HG03378 (cell line): ENCODE measurements around the gene SLIT1.

Experiments
- ATAC-seq: cut with Tn5 transposase; IDR thresholded peaks from one replicate; pipeline ENCODE4 v1.9.1; 2021; ENCODE audit warnings: mild to moderate bottlenecking, moderate library complexity; ENCODE audit not compliant: unreplicated experiment

SLIT1 gene

GRCh38 chr10:97142834-97143233 lies 42.9 kb downstream of the SLIT1 start:
- ATAC-seq, result no peak

- no peak for ATAC-seq
Observed at GRCh38 chr10:97140902-97141745, 44.6 kb downstream of the SLIT1 start.

- no peak for ATAC-seq
Observed at GRCh38 chr10:97140049-97140846, 45.5 kb downstream of the SLIT1 start.

DNA sequence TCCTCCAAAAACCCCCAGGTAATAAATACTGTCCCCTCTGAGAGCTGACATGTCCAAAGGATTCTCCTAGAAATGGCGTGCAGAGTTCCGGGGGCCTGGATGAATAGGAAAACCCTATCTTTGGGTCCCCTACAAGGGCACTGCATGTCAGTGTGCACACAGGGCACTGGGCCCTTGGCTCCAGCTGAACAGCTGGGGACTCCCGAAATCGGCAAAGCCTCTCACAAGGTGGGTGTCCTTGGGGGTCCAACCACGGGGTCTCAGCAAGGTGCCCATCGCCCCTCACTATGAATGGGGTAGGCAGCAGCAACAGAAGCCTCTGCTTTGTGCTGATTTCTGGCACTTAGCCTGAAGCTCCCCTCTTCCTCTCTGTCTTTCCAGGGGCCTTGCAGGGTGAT lies 46.1 kb downstream of the SLIT1 start:
- no peak for ATAC-seq

- ATAC-seq, result no peak
Observed at GRCh38 chr10:97138846-97139245, 46.9 kb downstream of the SLIT1 start.

DNA sequence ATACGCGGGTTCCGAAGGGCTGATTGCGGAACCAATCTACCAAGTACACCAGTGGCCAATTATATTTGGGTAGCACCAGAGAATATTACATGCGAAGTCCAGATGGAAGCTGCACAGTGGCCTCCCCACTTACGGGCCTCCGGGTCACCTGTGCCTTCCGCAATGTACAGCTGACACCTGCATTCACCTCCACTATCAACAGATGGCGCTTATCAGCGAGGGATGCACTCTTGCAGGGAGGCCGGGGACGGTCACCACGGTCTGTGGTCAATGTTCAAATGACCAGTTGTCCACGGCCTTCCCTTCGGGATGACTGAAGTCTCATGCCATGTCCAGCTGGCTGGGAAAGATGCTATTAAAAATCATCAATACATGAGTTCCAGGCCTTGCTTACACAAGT lies 47.6 kb downstream of the SLIT1 start:
- no peak for ATAC-seq

- ATAC-seq, result no peak
Observed at GRCh38 chr10:97136756-97137155, 49.0 kb downstream of the SLIT1 start.

GRCh38 chr10:97135464-97135863 lies 50.3 kb downstream of the SLIT1 start:
- ATAC-seq, result no peak

- no peak for ATAC-seq
Observed at GRCh38 chr10:97134983-97135382, 50.8 kb downstream of the SLIT1 start.

DNA sequence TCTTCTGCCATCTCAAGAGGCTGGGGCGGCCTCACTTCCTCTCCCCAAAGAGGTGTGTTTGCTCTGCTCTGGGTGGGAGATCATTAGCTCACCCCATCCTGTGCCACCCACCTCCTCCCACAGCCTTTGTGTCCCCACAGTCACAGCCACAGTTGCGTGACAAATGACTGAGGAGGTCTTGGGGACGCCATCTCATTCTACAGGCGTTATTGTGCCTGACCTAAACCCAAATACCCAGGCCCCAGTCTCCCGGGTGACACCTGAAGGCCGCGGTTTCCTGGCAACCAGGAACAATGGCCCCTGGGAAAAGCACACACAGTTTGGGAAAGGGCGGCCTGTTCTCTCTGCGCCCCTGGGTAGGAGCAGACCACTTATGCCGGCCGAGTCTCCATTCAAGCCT lies 51.6 kb downstream of the SLIT1 start:
- no peak for ATAC-seq

DNA sequence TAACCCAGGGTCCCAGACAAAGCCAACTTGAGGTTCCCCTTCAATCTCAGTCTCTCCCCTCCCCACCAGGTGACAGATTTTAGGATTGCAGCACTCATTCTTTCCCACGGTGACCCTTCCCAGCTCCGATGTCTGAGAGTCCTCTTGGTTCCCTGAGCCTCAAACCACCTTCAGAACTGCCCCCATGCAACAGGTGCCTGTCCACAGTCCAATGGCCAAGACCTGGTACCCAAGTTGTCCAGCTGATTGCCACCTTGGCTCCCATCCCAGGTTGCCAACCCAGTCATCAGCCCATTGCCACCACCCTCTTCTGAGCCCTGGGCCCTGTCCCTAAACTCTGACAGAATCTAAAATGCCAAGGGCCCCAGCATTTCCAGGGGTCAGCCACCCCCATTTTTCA lies 53.5 kb downstream of the SLIT1 start:
- no peak for ATAC-seq

DNA sequence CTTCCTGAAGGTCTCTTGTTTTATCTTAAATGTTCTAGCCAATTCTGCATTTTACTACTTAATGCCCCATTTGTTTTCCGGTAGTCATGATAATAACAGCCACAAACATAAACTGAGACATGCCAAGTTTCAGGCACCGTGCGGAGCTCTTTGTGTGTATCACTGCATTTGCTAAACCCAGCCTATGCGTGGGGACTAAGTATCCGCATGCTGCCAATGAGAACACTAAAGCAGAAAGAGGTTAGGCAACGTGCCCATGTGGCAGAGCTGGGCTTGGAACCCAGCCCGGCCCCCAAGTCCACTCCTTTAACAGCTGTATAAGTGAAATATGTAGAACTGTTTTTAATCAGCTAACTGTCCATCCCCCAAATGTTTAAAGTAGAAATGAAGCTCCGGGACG lies 54.1 kb downstream of the SLIT1 start:
- no peak for ATAC-seq

- no peak for ATAC-seq
Observed at GRCh38 chr10:97131181-97131628, 54.6 kb downstream of the SLIT1 start.

DNA sequence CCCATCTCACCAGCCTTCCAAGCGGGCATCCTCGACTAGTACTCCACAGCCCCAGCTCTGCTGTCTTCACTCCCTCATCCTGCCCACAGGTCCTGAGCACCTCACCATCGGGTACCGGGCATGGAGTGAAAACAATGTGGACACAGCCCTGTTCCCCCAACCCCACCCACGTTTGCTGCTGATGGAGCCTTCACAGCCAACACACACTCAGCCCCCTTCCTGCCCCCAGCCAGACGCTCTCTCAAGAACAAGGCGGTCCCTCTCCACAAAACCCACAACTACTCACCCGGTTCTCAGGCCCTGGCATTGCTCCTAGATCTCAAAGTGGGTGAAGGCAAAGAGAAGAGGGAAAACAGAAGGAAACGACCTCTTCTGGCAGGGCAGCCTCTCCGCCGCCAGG lies 56.1 kb downstream of the SLIT1 start:
- ATAC-seq, result no peak

GRCh38 chr10:97128516-97129154 lies 57.1 kb downstream of the SLIT1 start:
- no peak for ATAC-seq

DNA sequence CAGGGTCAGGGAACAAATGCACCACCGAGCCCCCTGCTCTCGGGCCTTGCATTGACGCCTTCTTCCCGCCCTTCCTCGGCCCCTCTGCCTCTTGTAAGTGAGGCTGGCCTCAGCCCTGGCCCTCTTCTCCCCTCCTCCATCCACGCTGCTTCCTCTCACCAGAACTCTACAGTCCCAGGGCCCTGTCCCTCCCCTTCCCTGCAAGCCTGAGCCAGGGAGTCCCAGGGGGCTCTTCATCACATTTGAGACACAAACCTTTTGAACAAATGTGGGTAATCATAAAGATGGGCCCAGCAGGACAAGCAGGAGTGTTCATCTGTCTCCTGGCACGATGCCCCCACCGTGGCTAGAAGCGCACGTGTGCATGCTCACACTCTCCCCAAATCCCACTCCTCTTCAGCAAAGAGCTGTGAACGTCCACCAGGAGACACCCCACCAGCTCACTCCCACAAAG lies 57.7 kb downstream of the SLIT1 start:
- no peak for ATAC-seq

GRCh38 chr10:97127509-97127908 lies 58.2 kb downstream of the SLIT1 start:
- ATAC-seq, result no peak

DNA sequence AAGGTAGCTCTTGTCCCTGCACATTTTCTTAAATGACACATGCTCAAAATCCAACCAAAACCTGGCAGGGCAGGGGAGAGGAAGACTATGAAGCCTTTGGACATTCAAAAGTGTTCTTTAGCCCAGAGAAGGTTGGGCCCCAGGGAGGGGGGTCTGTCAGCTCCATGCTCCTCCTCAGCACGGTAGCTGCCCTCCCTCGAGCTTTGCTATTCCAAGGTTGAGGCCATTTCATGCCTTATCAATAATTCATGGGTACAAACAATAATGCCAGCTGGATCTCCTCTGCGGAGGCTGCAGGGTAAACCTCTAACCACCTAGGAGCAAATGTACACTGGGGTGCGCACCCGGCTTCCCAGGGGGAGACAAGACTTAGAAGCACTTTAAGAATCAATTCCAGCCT lies 61.5 kb downstream of the SLIT1 start:
- ATAC-seq, result no peak

- no peak for ATAC-seq
Observed at GRCh38 chr10:97123765-97124164, 62.0 kb downstream of the SLIT1 start.

- ATAC-seq, result no peak
Observed at GRCh38 chr10:97121041-97121440, 64.7 kb downstream of the SLIT1 start.

DNA sequence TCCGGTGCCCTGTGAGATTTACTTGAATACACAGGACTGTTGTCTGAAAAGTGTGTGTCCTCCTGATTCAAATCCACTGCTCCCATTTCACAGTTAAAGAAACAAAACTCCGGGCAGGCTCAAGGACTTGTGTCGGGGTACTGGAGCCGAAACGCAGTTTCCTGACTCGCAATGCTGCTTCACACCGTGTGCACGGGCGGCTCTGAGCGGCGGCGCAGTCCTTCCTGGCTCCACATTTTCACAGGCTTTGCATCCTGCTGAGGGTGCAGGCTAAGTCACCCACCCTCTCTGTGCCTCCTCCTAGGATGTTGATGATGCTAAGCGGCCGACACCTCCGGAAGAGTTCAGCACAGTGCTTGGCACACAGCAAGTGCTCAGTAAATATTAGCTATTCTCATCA lies 65.4 kb downstream of the SLIT1 start:
- no peak for ATAC-seq
